ENCODE results near the gene ANAPC1.

GRCh38 chr2:111898703-111899514, 14.9 kb upstream of the ANAPC1 start:
- no peak for TF ChIP-seq CTCF (IDR thresholded peaks at IDR 0.05)
- no peak for TF ChIP-seq POLR2AphosphoS5 (IDR thresholded peaks at IDR 0.05)
